Naive thymus-derived CD4-positive, alpha-beta T cell (primary cell): ENCODE data around the gene MOBP. TPM values are rescaled to one million over a fixed set of nuclear protein-coding genes. Genes with fewer than 3 reads are reported as not detected.

Source experiments
- ATAC-seq: fragments of 150-1000 bp; cut with Tn5 transposase; 2 replicates; pipeline ENCODE4 v1.10.0; 2021; ENCODE audit warnings: mild to moderate bottlenecking, moderate library complexity
- CTCF ChIA-PET: fragments of 350-600 bp; sonication (Branson Sonifier 250); formaldehyde crosslinking; loops from one replicate; lab custom pipeline; 2021; ENCODE audit warnings: antibody characterized with exemption; lab: Charles Lee
- POLR2A ChIA-PET: fragments of 350-600 bp; sonication (Branson Sonifier 250); formaldehyde crosslinking; loops from one replicate; lab custom pipeline; 2021; ENCODE audit warnings: antibody characterized with exemption, inconsistent platforms; lab: Charles Lee
- DNase-seq, 9 donors: peaks; one replicate each; pipeline versions ENCODE4 v3.0.0 to v3.0.0-alpha.2; 2020 to 2022; ENCODE audit warnings: mixed read lengths in 1 of 9
- H3K27ac ChIP-seq: one replicate; pipeline ENCODE4 v1.7.0; 2013; ENCODE audit warnings: mild to moderate bottlenecking, low read depth, low read length, moderate library complexity
- H3K27me3 ChIP-seq, 2 donors: one replicate each; pipeline ENCODE4 v1.7.0; 2013; ENCODE audit warnings: low read length in 2 of 2, mild to moderate bottlenecking in 2 of 2, moderate library complexity in 2 of 2; ENCODE audit not compliant: control insufficient read depth in 2 of 2, insufficient read depth in 2 of 2
- H3K36me3 ChIP-seq, 3 experiments: 1 replicate in 2 of 3; 2 replicates in 1 of 3; pipeline ENCODE4 v1.7.0; 2013; ENCODE audit warnings: low read length in 3 of 3, mild to moderate bottlenecking in 3 of 3, moderate library complexity in 1 of 3; ENCODE audit not compliant: insufficient read depth in 3 of 3, control insufficient read depth in 2 of 3
- H3K4me1 ChIP-seq, 2 donors: one replicate each; pipeline ENCODE4 v1.7.0; 2013; ENCODE audit warnings: low read length in 2 of 2, mild to moderate bottlenecking in 2 of 2, moderate library complexity in 1 of 2; ENCODE audit not compliant: control insufficient read depth in 2 of 2, insufficient read depth in 2 of 2
- H3K4me3 ChIP-seq: 2 replicates; pipeline ENCODE4 v1.7.0; 2013; ENCODE audit warnings: mild to moderate bottlenecking, low read length
- H3K9me3 ChIP-seq, 3 experiments: 1 replicate in 2 of 3; 2 replicates in 1 of 3; pipeline ENCODE4 v1.7.0; 2013; ENCODE audit warnings: low read length in 3 of 3; ENCODE audit not compliant: control insufficient read depth in 2 of 3
- H3K27ac Mint-ChIP-seq, 9 donors: one replicate each; pipeline ENCODE4 v1.8.0; 2020 to 2022; ENCODE audit warnings: mixed read lengths in 9 of 9, mild to moderate bottlenecking in 8 of 9, moderate library complexity in 5 of 9, inconsistent platforms in 2 of 9
- H3K27me3 Mint-ChIP-seq, 5 donors: one replicate each; pipeline ENCODE4 v1.8.0; 2021 to 2022; ENCODE audit warnings: mixed read lengths in 5 of 5, mild to moderate bottlenecking in 1 of 5
- H3K36me3 Mint-ChIP-seq, 5 donors: one replicate each; pipeline ENCODE4 v1.8.0; 2020 to 2022; ENCODE audit warnings: mixed read lengths in 5 of 5, mild to moderate bottlenecking in 3 of 5, inconsistent platforms in 1 of 5
- H3K4me1 Mint-ChIP-seq, 7 donors: one replicate each; pipeline ENCODE4 v1.8.0; 2020 to 2022; ENCODE audit warnings: mixed read lengths in 7 of 7, mild to moderate bottlenecking in 3 of 7, inconsistent platforms in 1 of 7
- H3K4me3 Mint-ChIP-seq, 10 donors: one replicate each; pipeline ENCODE4 v1.8.0; 2020 to 2022; ENCODE audit warnings: mild to moderate bottlenecking in 10 of 10, mixed read lengths in 10 of 10, moderate library complexity in 6 of 10, inconsistent platforms in 2 of 10
- H3K9me3 Mint-ChIP-seq, 11 donors: one replicate each; pipeline ENCODE4 v1.8.0; 2020 to 2022; ENCODE audit warnings: mixed read lengths in 11 of 11, mild to moderate bottlenecking in 4 of 11, inconsistent platforms in 1 of 11, moderate library complexity in 1 of 11
- intact Hi-C, 2 donors: fragments of 100-400 bp; cut with micrococcal nuclease; formaldehyde crosslinking; loops; one replicate each; pipeline ENCODE4 v1.15.1; 2023
- polyA plus RNA-seq, 2 donors: library from polyadenylated mRNA; unstranded; fragments of 300-500 nt; fragmentation: Illumina TruSeq; gene quantifications; one replicate each; pipeline ENCODE4 v1.2.3, GENCODE V29; 2021
- total RNA-seq, 6 experiments: library from RNA in 5 of 6; stranded (reverse) in 5 of 6; gene quantifications; 1 replicate in 5 of 6; 2 replicates in 1 of 6; pipeline ENCODE4 v1.2.3 and lab custom pipeline; 2021 to 2026

The MOBP gene
- total and polyA plus RNA-seq, 7 experiments from 2014 or later, result 0.07 TPM; not detected in 6

DNA sequence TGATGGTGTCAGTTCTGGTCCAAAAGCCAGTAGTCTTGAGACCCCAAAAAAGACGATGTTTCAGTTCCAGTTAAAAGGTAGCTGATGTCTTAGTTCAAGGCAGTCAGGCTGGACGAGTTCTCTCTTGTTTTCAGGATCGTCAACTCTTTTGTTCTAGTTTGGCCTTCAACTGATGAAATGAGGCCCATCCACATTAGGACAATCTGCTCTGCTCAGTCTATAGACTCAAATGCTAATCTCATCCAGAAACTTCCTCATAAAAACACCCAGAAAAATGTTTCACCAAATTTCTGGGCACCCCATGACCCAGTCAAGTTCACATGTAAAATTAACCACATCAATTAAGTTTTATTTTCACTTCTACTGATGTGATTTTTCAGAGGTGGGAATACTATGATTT lies 74.0 kb downstream of the MOBP start:
- Mint-ChIP-seq H3K4me1 (peaks cover 0 to 4% (median 0%) of the 10 kb centered on the region in 7 donors), H3K9me3 (no peaks in the 10 kb centered on the region), H3K36me3 (no peaks in the 10 kb centered on the region), H3K4me3 (no peak overlapping the region), H3K27me3 (peaks cover 5 to 18% (median 13%) of the 10 kb centered on the region in 5 donors), H3K27ac (no peak overlapping the region)
- ChIA-PET CTCF (no interaction called here), POLR2A (no interaction called here)
- no peaks in the 10 kb centered on the region for H3K4me1 ChIP-seq
- DNase-seq, result no peak
- ATAC-seq, result no peak
- intact Hi-C loops, result no loop called here
- no peak overlapping the region for H3K4me3 ChIP-seq
- no peak overlapping the region for H3K27ac ChIP-seq
- H3K27me3 ChIP-seq, result no peaks in the 10 kb centered on the region
- no peaks in the 10 kb centered on the region for H3K9me3 ChIP-seq
- no peaks in the 10 kb centered on the region for H3K36me3 ChIP-seq

DNA sequence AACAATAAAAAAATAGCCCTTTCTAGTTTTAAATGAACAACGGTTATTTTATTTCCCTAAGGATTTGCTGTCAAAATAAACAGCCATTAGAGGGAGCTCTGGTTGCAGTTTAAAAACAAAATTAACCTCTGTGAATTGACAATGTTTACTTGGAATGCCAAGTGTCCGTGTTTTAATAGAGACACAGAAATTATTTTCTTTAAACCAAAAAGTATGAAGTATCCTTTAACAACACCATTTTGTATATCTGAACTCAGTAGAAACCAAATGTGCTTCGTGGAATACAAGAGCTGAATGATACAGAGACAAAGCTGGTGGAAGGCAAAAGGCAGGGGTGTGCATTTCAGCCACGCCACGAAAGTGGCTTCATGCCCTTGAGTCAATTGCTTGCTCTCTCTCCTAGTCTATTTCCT lies 74.4 kb downstream of the MOBP start:
- no peaks in the 10 kb centered on the region for H3K9me3 Mint-ChIP-seq
- ChIA-PET CTCF (no interaction called here), POLR2A (no interaction called here)
- peaks cover 8 to 23% (median 14%) of the 10 kb centered on the region in 5 donors for H3K27me3 Mint-ChIP-seq
- H3K27ac ChIP-seq, result no peak overlapping the region
- ATAC-seq (no peak), DNase-seq (no peak)
- H3K9me3 ChIP-seq, result no peaks in the 10 kb centered on the region
- H3K4me3 Mint-ChIP-seq, result no peak overlapping the region
- no peaks in the 10 kb centered on the region for H3K4me1 ChIP-seq
- no peaks in the 10 kb centered on the region for H3K27me3 ChIP-seq
- H3K36me3 Mint-ChIP-seq, result no peaks in the 10 kb centered on the region
- peaks cover 0 to 4% (median 0%) of the 10 kb centered on the region in 7 donors for H3K4me1 Mint-ChIP-seq
- no peaks in the 10 kb centered on the region for H3K36me3 ChIP-seq
- H3K27ac Mint-ChIP-seq, result no peak overlapping the region
- intact Hi-C loops, result no loop called here
- no peak overlapping the region for H3K4me3 ChIP-seq

DNA sequence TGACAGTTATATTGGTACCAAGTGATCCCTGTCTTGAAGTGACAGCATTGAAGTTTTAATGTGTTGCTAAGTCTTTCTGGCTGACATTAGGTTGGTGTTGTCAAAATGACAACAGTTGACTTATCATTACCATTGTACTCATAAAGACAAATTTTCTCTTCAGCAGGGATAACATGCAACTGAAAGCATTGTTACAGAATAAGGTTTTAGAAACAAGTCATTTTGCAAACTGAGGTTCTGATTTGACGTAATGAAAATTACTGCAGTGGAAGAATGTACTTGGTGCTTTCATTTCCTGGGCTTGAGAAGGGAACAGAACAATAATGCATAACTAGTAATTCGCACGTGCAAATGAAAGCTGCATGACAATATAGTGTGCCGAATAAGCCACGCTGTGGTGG lies 75.1 kb downstream of the MOBP start:
- H3K27ac ChIP-seq, result no peak overlapping the region
- CTCF ChIA-PET, result no interaction called here
- no peaks in the 10 kb centered on the region for H3K36me3 ChIP-seq
- no peak overlapping the region for H3K4me3 ChIP-seq
- Mint-ChIP-seq H3K4me3 (no peak overlapping the region), H3K27me3 (peaks cover 9 to 29% (median 15%) of the 10 kb centered on the region in 5 donors), H3K9me3 (no peaks in the 10 kb centered on the region), H3K4me1 (peaks cover 0 to 4% (median 0%) of the 10 kb centered on the region in 7 donors), H3K36me3 (no peaks in the 10 kb centered on the region), H3K27ac (no peak overlapping the region)
- H3K4me1 ChIP-seq, result no peaks in the 10 kb centered on the region
- intact Hi-C loops, result no loop called here
- no peaks in the 10 kb centered on the region for H3K9me3 ChIP-seq
- ATAC-seq, result no peak
- DNase-seq, result no peak
- no peaks in the 10 kb centered on the region for H3K27me3 ChIP-seq
- POLR2A ChIA-PET, result no interaction called here

DNA sequence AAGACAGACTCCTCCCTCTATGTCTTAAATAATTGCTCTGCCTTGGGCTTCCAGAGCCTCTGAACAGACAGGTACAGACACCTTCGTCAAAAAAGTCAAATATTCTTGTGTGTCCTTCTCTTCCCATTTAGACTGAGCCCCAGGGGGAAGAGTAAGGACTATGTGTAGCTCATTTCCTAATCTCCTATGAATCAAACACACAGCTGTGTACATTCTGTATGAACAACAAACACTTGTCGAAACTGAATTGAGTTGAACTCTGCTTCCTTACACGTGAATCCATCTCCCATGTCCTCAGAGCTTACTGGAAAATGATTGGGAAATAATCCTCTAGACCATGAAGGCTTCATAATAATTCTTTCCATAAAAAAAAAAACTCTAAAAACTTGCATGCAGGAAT lies 80.8 kb downstream of the MOBP start:
- Histone ChIP-seq H3K36me3 (no peaks in the 10 kb centered on the region), H3K27me3 (no peaks in the 10 kb centered on the region), H3K9me3 (no peaks in the 10 kb centered on the region), H3K4me1 (no peaks in the 10 kb centered on the region), H3K4me3 (no peak overlapping the region), H3K27ac (no peak overlapping the region)
- H3K4me1 Mint-ChIP-seq, result no peaks in the 10 kb centered on the region
- H3K27me3 Mint-ChIP-seq, result peaks cover 13 to 41% (median 34%) of the 10 kb centered on the region in 5 donors
- peaks cover 0 to 5% (median 0%) of the 10 kb centered on the region in 5 donors for H3K36me3 Mint-ChIP-seq
- POLR2A ChIA-PET, result no interaction called here
- no peak for ATAC-seq
- peaks cover 2 to 17% (median 11%) of the 10 kb centered on the region in 11 donors for H3K9me3 Mint-ChIP-seq
- DNase-seq, result no peak
- intact Hi-C loops, result no loop called here
- H3K27ac Mint-ChIP-seq, result no peak overlapping the region
- no peak overlapping the region for H3K4me3 Mint-ChIP-seq
- CTCF ChIA-PET, result no interaction called here

DNA sequence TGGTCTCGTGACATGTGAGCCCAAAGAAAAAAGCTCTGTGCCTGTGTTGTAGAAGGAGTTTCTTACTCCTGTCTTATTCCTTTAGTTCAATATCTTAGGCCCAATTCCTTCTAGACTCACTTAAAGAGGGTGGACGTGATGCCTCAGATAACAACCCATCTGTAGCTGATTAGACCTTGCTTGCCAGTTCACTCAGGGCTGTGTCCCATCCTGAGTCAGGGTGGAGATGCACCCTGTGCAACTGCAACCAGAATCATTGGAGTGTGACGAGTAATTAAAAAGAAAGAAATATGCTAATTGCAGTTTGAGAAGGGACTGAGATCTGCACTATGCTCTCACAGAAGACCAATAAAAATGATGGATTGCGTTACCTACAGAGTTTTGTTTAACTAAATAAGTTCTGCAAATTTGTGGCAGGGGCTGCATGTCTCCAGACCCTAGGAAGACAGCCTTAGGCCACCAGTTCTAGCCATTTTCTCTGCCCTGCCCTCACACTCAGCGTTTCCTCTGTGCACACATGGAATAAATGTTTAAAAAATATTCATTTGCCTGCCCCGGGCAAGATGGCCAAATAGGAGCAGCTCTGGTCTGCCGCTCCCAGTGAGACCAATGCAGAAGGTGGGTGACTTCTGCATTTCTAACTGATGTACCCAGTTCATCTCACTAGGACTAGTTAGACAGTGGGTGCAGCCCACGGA lies 83.0 kb downstream of the MOBP start:
- H3K27me3 Mint-ChIP-seq, result peaks cover 16 to 36% (median 34%) of the 10 kb centered on the region in 5 donors
- H3K4me3 Mint-ChIP-seq, result no peak overlapping the region
- POLR2A ChIA-PET, result no interaction called here
- H3K27ac Mint-ChIP-seq, result no peak overlapping the region
- peaks cover 0 to 5% (median 0%) of the 10 kb centered on the region in 5 donors for H3K36me3 Mint-ChIP-seq
- no peak overlapping the region for H3K27ac ChIP-seq
- no peaks in the 10 kb centered on the region for H3K4me1 ChIP-seq
- H3K27me3 ChIP-seq, result no peaks in the 10 kb centered on the region
- H3K36me3 ChIP-seq, result no peaks in the 10 kb centered on the region
- intact Hi-C loops, result no loop called here
- H3K4me1 Mint-ChIP-seq, result no peaks in the 10 kb centered on the region
- no peak overlapping the region for H3K4me3 ChIP-seq
- H3K9me3 Mint-ChIP-seq, result peaks cover 4 to 37% (median 20%) of the 10 kb centered on the region in 11 donors
- CTCF ChIA-PET, result no interaction called here
- H3K9me3 ChIP-seq, result no peaks in the 10 kb centered on the region
- DNase-seq (no peak), ATAC-seq (no peak)

Other genes with a start within 250 kb of the MOBP start
- 10 to 100 TPM in 1 of 5 experiments, 1 to 10 TPM in 2, under 1 TPM in 2; 0.54 to 66.6 (median 3.3) TPM for gene CX3CR1, start 187.6 kb upstream of the MOBP start, total RNA-seq
- gene CX3CR1, start 187.6 kb upstream of the MOBP start, polyA plus RNA-seq, result 1 to 10 TPM; 1.0 to 1.1 TPM
- 10 to 100 TPM in 1 of 5 experiments, 1 to 10 TPM in 1, under 1 TPM in 1, not detected in 2; 0.43 to 10.7 (median 1.3) TPM for gene CCR8, start 138.0 kb upstream of the MOBP start, total RNA-seq
- not detected for gene CCR8, start 138.0 kb upstream of the MOBP start, polyA plus RNA-seq
- 10 to 100 TPM; 30.3 to 50.2 (median 46.8) TPM for gene SLC25A38, start 84.3 kb upstream of the MOBP start, total RNA-seq
- gene SLC25A38, start 84.3 kb upstream of the MOBP start, polyA plus RNA-seq, result 10 to 100 TPM; 45.0 to 53.7 TPM
- gene RPSA, start 61.0 kb upstream of the MOBP start, total RNA-seq, result 1,000 to 10,000 TPM; 1,411 to 1,898 (median 1,693) TPM
- gene RPSA, start 61.0 kb upstream of the MOBP start, polyA plus RNA-seq, result 1,000 to 10,000 TPM; 1,357 to 1,450 TPM